NOMO-1 (cell line): ENCODE data around the gene CABLES2.

Experiments used
- DNase-seq, 2 experiments: peaks; one replicate each; lab custom pipeline; 2025; ENCODE audit not compliant: unreplicated experiment in 2 of 2; lab: John Stamatoyannopoulos, UW

The CABLES2 gene

GRCh38 chr20:62419759-62420158 is 12.7 kb upstream of the CABLES2 start:
- DNase-seq, result no peak

DNA sequence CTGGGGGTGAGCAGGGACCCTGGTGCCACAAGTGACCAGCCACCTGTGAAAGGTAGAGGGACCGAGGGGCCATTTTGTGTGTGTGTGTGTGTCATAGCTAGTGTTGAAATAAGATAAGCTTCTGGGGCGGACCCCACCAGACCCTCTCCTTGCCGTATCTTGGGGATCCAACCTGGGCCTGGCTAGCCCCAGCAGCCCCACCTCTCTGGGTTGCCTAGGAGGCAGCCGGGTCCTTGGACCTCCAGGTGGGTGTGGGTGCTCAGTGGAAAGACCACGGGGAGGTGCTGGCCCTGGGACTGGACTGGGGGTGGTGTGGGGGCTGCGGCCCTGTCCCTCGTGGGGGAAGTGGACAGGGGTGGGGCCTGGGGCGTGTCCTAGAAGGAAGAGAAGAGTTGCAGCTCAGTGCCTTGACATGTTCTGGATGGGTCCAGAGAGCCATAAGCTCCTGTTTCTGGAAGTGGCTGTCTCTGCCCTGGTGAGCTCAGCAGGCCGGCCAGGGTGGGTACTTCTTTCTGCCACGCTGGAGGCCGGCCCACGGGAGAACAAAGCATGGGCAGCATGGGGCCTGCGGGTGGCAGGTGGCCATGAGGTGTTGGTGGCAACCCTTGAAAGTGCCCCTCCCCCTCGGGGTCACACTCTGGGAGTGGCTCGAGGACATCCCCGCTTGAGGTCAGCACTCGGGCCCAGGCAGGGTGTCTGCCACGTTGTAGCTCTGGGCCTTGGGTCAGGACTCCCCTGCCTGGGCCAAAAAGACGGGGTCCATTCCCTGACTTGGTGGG is 11.8 kb upstream of the CABLES2 start:
- DNase-seq, result no peak

GRCh38 chr20:62417981-62418708 is 11.1 kb upstream of the CABLES2 start:
- no peak for DNase-seq

- DNase-seq, result no peak
These were observed 9.9 kb upstream of the CABLES2 start for GRCh38 chr20:62416651-62417637.

DNA sequence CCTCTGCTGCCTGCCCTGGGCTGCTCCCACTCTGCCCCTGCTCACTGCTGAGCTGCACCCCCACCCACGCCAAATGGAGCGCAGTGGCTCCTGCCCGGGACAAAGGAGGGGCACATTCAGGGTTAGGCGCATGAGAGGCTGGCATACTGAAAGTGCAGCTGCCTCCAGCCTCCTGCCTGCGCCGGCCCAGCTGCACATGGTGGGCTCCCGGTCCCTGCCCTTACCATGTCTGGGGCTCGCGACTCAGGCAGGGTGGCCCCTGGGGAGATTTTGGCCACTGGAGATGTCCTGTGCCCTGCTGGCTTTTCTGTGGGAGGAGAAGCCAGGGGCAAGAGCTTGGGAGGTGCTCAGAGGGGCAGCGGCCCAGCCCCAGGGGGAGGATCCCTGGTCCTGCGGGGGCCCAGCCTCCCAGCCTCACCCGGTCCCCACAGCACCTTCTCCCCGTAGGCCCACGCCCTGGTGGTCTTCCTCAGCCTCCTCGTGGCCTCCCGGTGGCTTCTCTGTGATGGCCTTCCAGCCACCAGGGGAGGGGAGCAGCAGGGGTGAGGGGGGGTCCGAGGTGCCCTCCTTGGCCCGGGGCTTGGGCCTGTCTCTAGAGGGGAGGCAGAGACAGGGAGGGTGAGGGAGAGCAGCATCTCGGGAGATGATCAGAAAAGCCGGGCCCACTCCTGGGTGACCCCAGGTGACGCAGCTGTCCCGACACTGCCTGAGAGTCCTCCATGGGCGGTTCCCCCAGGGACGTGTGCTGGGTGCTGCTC is 8.4 kb upstream of the CABLES2 start:
- no peak for DNase-seq

- peak in 1 of 2 experiments; percentile 3 for DNase-seq
These were observed 6.9 kb upstream of the CABLES2 start for GRCh38 chr20:62413896-62414481.

DNA sequence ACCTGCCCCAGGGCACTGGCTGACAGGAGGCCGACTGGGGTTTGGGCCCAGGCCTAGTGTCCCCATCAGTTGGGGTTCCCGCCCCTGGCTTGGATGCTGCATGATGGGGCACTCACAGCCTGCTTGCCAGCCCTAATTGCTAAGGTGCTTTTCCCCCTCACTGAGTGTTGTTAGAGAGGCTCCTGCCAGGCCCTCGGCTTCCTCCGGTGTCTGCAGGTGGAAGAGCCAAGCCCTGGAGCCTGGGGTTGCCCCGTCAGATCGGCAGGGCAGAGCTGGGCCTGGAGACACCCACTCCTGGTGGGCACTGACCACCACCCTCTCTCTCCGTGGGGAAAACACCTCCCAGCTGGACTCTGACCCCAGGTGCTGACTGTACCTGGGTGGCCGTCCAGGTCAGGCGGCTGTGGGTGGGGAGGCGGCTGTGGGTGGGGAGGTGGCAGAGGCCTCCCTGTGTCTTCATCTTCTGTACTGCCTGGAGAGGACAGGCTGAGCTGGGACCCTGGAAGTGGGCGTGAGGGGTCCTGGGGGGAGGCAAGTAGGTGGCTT is 6.0 kb upstream of the CABLES2 start:
- no peak for DNase-seq

DNA sequence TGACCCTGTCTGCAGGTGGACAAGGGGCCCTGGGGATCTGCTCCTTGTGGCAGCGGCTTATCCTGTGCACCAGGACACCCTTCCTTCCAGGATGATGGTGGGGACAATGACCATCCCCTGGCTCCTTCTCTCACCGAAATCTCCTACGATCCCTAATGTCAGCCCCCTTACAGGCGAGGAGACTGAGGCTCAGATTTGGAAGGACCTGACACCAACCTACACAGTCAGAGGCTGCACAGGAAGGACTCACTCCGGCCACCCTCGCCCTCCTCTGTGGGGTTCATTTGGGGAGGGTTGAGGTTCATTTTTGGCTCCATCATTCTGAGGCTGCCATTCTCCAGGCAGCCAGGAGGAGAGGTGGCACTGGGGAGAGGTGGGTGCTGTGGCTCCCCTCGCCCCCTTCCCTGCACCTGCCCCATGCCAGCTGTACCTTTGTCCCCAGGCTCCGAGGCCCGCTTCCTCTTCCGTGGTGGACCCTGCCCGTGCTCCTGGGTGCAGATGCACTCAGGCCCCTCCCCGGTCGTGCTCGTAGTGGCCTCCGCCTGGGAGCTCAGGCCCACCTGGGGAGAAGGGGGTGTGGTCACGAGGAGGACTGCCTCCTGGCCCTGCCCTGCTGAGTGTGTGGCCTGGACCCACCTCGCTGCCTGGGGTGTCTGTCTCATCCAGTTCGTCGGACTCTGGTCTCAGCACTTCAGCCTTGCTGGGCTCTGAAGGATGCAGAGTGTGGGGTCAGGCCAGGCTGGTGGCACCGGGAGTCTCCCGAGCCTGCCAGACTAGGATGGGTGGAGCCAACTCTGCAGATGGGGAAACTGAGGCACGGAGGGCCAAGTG is 5.3 kb upstream of the CABLES2 start:
- DNase-seq, result no peak

DNA sequence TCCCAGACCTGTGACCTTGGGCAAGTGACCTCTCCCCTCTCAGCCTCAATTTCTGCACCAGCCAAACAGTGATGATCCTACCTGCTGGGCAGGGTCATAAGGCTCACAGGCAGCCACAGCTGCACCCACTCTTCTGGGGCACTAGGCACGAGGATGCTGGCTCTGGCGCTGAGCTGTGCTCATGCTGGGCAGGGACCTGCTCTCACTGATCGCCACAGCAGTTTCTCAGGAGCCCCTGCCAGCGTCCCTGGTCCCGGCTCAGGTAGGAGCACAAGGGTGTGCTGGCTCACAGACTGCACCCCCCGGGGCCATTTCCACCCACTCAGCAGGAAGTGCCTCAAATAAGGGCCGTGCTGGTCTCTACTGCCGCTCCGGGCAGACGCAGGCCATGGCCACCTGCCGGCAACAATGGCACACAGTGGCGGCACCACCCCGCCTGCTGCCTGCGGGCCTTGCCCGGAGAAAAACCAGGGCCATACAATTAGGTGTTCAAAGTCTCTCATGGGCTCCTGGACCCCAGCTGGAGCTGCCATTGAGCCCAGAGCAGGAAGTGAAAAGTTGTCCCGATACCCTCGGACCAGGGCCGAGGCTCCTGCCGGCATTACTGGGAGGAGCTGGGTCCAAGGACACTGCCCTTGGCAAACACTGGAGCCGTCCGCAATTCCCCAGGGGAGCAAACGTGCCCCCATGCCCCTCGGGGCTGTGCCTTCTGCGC is 4.6 kb upstream of the CABLES2 start:
- DNase-seq, result no peak

DNA sequence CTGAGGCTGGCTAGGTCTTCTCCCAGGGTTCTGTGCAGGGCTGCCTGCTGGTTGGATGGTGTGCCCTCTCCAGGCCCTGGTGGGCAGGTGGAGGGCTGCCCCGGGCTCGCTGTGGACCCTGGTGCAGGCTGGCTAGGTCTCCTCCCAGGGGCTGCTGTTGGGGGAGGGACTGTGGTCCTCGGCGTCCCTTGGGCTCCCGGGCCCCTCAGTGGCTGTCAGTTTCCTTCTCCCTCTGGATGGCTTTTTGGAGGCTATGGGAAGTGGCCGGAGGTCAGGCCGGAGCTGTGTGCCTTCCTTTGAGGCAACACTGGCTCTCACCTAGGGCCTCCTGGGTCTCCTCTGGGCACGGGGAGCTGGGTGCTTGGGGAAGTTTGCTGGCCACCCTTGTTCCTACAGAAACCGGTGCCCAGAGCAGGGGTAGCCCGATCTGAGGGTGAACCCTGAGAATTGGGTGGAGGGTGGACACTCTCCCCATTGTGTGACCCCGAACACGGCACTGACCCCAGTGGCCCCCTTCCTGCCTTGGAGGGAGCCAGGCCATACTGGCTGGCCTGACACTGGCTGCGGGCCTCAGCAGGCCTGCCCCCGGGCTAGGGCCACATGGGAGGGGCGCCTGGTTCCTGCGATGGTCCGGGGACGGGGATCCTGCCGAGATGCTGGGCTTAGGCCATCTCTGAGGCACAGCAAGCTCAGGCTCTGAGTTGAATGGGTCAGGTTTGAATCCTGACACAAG is 3.8 kb upstream of the CABLES2 start:
- no peak for DNase-seq

- DNase-seq, result peak in 1 of 2 experiments; percentile 10
These were observed 3.1 kb upstream of the CABLES2 start for GRCh38 chr20:62409931-62410745.

DNA sequence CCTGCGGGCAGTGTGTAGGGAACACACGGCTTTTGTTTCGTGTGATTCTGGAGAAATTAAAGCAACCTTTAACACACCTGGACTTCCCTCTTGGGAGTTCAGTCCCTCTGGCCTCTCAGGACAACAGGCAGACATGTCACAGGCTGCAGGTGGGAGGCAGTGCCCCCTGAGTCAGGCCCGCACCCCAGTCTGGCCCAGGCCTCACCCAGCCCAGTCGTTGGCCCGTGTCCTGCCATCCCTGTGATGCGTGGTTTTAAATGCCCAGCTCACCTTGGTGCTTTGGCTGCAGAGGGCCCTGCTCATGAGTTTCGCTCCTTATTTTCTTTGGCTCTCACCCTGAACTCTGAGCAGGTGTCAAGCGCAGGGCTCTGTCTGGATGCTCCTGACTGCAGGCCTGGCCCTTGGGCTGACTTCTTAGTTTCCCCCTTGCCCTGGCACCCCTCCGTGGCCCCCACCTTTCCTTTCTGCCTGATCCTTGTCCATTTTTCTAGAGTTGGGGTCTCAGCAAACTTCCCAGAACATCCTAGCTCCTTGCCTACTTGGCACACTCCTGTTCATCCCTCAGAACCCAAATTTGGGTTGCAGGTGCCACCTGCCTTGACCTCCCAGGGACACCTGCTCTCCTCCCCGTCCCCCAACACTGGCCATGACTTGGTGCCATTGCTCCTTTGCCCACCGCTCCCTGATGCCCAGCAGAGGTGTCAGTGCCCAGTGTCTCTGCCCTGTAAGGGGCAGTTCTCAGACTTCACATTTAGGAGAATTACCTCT is 2.2 kb upstream of the CABLES2 start:
- no peak for DNase-seq

DNA sequence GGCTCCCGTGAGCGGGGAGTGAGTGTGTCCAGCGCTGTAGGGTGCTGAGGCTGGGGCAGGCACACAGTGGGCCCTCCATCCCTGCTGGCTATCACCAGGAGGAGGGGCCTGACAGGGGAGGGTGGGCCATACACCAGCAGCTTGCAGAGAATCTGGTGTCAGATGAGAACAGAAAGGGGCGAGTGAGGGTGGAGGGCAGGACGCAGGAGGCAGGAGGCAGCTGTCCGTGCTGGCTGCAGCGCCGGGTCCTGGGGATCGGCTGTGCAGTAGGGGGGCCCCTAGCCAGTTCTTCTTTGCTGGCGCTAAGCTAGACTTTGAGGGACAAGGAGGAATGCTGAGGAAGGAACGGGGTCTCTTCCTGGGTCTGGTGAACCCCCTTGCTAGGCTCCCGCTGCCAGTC is 1.6 kb upstream of the CABLES2 start:
- DNase-seq, result no peak

GRCh38 chr20:62408055-62408454 is 970 bp upstream of the CABLES2 start:
- DNase-seq, result no peak

GRCh38 chr20:62406635-62407176 is 379 bp downstream of the CABLES2 start:
- no peak for DNase-seq
